ENCODE data around the gene FOSL2.

FOSL2 gene

GRCh38 chr2:28447086-28447485 lies 54.4 kb downstream of the FOSL2 start:
- no peak overlapping the region for H3K27ac ChIP-seq (ENCODE audit: extremely low read depth, low read depth, low read length)
- ChIA-PET CTCF (no interaction called here), POLR2A (interaction anchor here (0.6 to 1.6 kb wide), 2 partner anchors 10 to 648 kb away, joined by 4 to 6 read pairs; no protein-coding TSS in a partner anchor)
- no peak for TF ChIP-seq ZNF610 (tag by site-specific recombination; IDR thresholded peaks at IDR 0.05; ENCODE audit: borderline replicate concordance)
- TF ChIP-seq MZF1 (tag by site-specific recombination; IDR thresholded peaks at IDR 0.05; ENCODE audit: borderline replicate concordance), result no peak
- TF ChIP-seq ZFHX2 (tag by site-specific recombination; conservative IDR thresholded peaks at IDR 0.05), result peak; percentile 30; the same call in 1 of the 2 replicates
- 0 out of 2 replicates have a peak, but pooled peaks have one; percentile 10 for TF ChIP-seq EGR2 (tag by site-specific recombination; IDR thresholded peaks at IDR 0.05; ENCODE audit: low read depth)
- no peak for TF ChIP-seq REPIN1 (tag by site-specific recombination; IDR thresholded peaks at IDR 0.05; ENCODE audit: low read depth)
- H3K4me3 ChIP-seq (ENCODE audit: low read depth, low read length), result no peak overlapping the region
- no peaks in the 10 kb centered on the region for H3K9me3 ChIP-seq (ENCODE audit: control insufficient read depth, insufficient read depth, low read depth, low read length)
- peaks cover 3% of the 10 kb centered on the region; the same call in 1 of the 2 replicates for H3K4me1 ChIP-seq (ENCODE audit: control insufficient read depth, insufficient read depth, low read length)
- no peaks in the 10 kb centered on the region for H3K36me3 ChIP-seq (ENCODE audit: control insufficient read depth in 2 of 2, insufficient read depth in 1 of 2, low read length in 2 of 2)

DNA sequence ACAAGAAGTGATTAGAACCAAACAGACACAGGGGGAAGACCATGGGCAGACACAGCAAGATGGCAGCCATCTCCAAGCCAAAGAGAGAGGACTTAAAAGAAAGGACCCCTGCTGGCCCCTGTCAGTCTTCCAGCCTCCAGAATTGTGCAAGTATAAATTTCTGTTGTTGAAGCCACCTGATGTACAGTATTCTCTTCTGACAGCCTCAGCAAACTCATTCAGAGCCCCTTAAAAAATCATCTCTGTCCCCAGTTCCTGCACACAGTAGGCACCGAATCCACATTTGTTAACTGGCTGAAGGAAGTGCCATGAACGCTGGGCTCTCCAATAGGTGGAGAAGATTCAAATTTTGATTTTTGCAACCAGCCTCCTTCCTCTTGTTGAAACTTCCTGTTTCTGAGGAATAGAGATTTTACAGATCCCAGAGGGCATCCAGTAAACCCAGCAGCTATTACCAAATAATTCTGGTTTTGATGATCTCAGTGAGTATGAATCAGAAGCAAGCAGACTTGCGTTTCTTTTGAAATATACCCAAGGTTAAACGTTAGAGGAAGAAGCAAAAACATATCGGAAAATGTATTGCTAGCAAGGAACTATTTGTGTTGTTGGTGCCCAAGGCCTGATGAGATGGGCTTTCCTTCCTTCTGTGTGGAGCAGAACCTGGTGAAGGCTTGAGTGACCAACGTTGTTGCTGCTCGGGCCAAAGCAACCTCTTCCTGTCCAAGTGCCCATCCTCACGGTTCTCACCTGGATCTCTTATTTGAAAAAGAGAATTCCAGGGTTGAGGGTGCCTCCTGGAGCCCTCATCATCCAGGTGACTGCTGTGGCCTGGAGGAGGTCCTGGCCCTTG lies 55.5 kb downstream of the FOSL2 start:
- ChIA-PET POLR2A (no interaction called here), CTCF (interaction anchor here (0.5 to 1.9 kb wide), 2 partner anchors 744 to 753 kb away, joined by 3 to 6 read pairs; no protein-coding TSS in a partner anchor)
- Histone ChIP-seq H3K4me3 (ENCODE audit: low read depth, low read length) (no peak overlapping the region), H3K36me3 (ENCODE audit: control insufficient read depth in 2 of 2, insufficient read depth in 1 of 2, low read length in 2 of 2) (no peaks in the 10 kb centered on the region), H3K27ac (ENCODE audit: extremely low read depth, low read depth, low read length) (no peak overlapping the region), H3K9me3 (ENCODE audit: control insufficient read depth, insufficient read depth, low read depth, low read length) (no peaks in the 10 kb centered on the region), H3K4me1 (ENCODE audit: control insufficient read depth, insufficient read depth, low read length) (peaks cover 3% of the 10 kb centered on the region; the same call in 1 of the 2 replicates)
- no peak for TF ChIP-seq ZFP69B (tag by site-specific recombination; IDR thresholded peaks at IDR 0.05)
- TF ChIP-seq ZNF157 (tag by site-specific recombination; IDR thresholded peaks at IDR 0.05), result no peak
- no peak for TF ChIP-seq ZNF747 (tag by site-specific recombination; IDR thresholded peaks at IDR 0.05)
- TF ChIP-seq ZNF510 (tag by site-specific recombination; IDR thresholded peaks at IDR 0.05; ENCODE audit: insufficient replicate concordance), result no peak
- TF ChIP-seq ZNF223 (tag by site-specific recombination; IDR thresholded peaks at IDR 0.05), result no peak
- TF ChIP-seq PRDM4 (tag by site-specific recombination; IDR thresholded peaks at IDR 0.05), result no peak

DNA sequence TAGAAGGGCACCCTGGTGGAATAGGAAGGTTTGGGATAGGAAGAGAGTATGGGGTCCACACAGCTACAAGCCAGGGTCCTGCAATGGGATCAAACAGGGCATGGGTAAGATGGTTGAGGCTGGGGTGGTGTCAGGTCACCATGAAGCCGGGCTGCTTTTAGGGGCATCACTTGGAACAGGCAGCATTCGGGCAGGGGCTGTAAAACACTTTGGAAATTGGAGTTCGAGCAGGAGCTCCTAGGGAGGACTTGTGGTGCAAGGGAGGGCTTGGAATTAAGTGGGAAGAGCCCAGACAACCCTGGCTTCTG lies 56.1 kb downstream of the FOSL2 start:
- ChIA-PET CTCF (interaction anchor here (0.5 to 1.9 kb wide), 3 partner anchors 696 to 754 kb away, joined by 3 to 6 read pairs (median 4); no protein-coding TSS in a partner anchor), POLR2A (no interaction called here)
- Histone ChIP-seq H3K4me1 (ENCODE audit: control insufficient read depth, insufficient read depth, low read length) (peaks cover 3% of the 10 kb centered on the region; the same call in 1 of the 2 replicates), H3K36me3 (ENCODE audit: control insufficient read depth in 2 of 2, insufficient read depth in 1 of 2, low read length in 2 of 2) (no peaks in the 10 kb centered on the region), H3K9me3 (ENCODE audit: control insufficient read depth, insufficient read depth, low read depth, low read length) (no peaks in the 10 kb centered on the region), H3K27ac (ENCODE audit: extremely low read depth, low read depth, low read length) (no peak overlapping the region), H3K4me3 (ENCODE audit: low read depth, low read length) (no peak overlapping the region)
- TF ChIP-seq ZNF549 (tag by site-specific recombination; IDR thresholded peaks at IDR 0.05) (no peak), ZNF747 (tag by site-specific recombination; IDR thresholded peaks at IDR 0.05) (no peak), ZEB2 (tag by site-specific recombination; IDR thresholded peaks at IDR 0.05) (no peak), PBX3 (CRISPR knock-in tag; IDR thresholded peaks at IDR 0.05) (no peak), ZNF501 (tag by site-specific recombination; IDR thresholded peaks at IDR 0.05) (no peak), ZNF658 (tag by site-specific recombination; IDR thresholded peaks at IDR 0.05) (no peak), ZNF211 (tag by site-specific recombination; IDR thresholded peaks at IDR 0.05; ENCODE audit: low read depth) (no peak), ZNF24 (tag by site-specific recombination; IDR thresholded peaks at IDR 0.05) (no peak), ZNF624 (tag by site-specific recombination; IDR thresholded peaks at IDR 0.05) (no peak)
- TF ChIP-seq, protein P1, sequence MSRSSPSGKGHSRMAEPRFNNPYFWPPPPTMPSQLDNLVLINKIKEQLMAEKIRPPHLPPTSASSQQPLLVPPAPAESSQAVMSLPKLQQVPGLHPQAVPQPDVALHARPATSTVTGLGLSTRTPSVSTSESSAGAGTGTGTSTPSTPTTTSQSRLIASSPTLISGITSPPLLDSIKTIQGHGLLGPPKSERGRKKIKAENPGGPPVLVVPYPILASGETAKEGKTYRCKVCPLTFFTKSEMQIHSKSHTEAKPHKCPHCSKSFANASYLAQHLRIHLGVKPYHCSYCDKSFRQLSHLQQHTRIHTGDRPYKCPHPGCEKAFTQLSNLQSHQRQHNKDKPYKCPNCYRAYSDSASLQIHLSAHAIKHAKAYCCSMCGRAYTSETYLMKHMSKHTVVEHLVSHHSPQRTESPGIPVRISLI (tag by site-specific recombination; IDR thresholded peaks at IDR 0.05), result no peak
- TF ChIP-seq, protein P2, sequence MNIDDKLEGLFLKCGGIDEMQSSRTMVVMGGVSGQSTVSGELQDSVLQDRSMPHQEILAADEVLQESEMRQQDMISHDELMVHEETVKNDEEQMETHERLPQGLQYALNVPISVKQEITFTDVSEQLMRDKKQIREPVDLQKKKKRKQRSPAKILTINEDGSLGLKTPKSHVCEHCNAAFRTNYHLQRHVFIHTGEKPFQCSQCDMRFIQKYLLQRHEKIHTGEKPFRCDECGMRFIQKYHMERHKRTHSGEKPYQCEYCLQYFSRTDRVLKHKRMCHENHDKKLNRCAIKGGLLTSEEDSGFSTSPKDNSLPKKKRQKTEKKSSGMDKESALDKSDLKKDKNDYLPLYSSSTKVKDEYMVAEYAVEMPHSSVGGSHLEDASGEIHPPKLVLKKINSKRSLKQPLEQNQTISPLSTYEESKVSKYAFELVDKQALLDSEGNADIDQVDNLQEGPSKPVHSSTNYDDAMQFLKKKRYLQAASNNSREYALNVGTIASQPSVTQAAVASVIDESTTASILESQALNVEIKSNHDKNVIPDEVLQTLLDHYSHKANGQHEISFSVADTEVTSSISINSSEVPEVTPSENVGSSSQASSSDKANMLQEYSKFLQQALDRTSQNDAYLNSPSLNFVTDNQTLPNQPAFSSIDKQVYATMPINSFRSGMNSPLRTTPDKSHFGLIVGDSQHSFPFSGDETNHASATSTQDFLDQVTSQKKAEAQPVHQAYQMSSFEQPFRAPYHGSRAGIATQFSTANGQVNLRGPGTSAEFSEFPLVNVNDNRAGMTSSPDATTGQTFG (tag by site-specific recombination; IDR thresholded peaks at IDR 0.05; ENCODE audit: borderline replicate concordance), result no peak
- TF ChIP-seq, protein P3, sequence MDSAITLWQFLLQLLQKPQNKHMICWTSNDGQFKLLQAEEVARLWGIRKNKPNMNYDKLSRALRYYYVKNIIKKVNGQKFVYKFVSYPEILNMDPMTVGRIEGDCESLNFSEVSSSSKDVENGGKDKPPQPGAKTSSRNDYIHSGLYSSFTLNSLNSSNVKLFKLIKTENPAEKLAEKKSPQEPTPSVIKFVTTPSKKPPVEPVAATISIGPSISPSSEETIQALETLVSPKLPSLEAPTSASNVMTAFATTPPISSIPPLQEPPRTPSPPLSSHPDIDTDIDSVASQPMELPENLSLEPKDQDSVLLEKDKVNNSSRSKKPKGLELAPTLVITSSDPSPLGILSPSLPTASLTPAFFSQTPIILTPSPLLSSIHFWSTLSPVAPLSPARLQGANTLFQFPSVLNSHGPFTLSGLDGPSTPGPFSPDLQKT (IDR thresholded peaks at IDR 0.05; ENCODE audit: borderline replicate concordance, low read depth, low read length), result no peak

Measured in HEK293 (cell line).